Right lobe of liver (tissue), 4 donors: ENCODE results near the gene UBXN11.

Source experiments
- POLR2A ChIP-seq: fragments of 450-650 bp; IDR thresholded peaks from one replicate; pipeline ENCODE4 v1.6.1; 2017; ENCODE audit warnings: antibody characterized with exemption, mild to moderate bottlenecking
- TF ChIP-seq, protein P1 (sequence below), 4 donors: fragments of 200-600 bp in 3 of 4; fragments of 450-650 bp in 1 of 4; IDR thresholded peaks; one replicate each; pipeline versions ENCODE4 v1.5.1 to v1.8.0; 2016 to 2022; ENCODE audit warnings: antibody characterized with exemption in 4 of 4, mild to moderate bottlenecking in 2 of 4
- donor health status: DM: no; HTN: no; CAD: no.
- donor health status: DM: no; HTN: no; CAD: no.
- donor health status: DM: no; HTN: yes; CAD: no.

DNA sequence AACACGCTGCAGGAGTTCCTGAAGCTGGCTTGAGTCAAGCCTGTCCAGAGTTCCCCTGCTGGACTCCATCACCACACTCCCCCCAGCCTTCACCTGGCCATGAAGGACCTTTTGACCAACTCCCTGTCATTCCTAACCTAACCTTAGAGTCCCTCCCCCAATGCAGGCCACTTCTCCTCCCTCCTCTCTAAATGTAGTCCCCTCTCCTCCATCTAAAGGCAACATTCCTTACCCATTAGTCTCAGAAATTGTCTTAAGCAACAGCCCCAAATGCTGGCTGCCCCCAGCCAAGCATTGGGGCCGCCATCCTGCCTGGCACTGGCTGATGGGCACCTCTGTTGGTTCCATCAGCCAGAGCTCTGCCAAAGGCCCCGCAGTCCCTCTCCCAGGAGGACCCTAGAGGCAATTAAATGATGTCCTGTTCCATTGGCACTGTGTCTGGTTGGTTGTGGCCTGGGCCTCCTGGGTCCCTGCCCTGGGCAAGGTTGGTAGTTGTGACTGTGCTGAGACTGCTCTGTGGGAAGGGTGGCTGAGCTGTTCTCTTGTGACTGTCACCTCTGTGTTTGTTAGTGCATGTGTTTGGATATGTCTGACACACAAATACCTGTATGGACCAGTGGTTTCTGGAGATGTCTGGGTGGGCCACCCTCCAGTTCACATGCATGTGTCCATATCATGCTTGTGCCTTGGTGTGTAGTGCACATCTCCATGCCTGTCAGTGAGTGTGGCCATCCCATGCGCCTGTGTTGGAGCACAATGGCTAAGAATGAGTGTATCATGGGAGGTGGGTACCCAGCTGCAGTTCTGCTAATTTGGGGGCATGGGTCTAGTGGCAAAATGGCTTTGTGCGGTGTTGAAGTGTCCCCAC is 25.1 kb downstream of the UBXN11 start:
- no peak for TF ChIP-seq POLR2A
- TF ChIP-seq, protein P1, sequence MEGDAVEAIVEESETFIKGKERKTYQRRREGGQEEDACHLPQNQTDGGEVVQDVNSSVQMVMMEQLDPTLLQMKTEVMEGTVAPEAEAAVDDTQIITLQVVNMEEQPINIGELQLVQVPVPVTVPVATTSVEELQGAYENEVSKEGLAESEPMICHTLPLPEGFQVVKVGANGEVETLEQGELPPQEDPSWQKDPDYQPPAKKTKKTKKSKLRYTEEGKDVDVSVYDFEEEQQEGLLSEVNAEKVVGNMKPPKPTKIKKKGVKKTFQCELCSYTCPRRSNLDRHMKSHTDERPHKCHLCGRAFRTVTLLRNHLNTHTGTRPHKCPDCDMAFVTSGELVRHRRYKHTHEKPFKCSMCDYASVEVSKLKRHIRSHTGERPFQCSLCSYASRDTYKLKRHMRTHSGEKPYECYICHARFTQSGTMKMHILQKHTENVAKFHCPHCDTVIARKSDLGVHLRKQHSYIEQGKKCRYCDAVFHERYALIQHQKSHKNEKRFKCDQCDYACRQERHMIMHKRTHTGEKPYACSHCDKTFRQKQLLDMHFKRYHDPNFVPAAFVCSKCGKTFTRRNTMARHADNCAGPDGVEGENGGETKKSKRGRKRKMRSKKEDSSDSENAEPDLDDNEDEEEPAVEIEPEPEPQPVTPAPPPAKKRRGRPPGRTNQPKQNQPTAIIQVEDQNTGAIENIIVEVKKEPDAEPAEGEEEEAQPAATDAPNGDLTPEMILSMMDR (IDR thresholded peaks at IDR 0.05): no peak
